Breast epithelium (tissue), 3 donors: ENCODE measurements around the gene RGS3.

Source experiments
- POLR2AphosphoS5 ChIP-seq, 3 donors: sonication (generic); formaldehyde crosslinking; IDR thresholded peaks; one replicate each; pipeline ENCODE4 v1.6.1; 2017; ENCODE audit warnings: antibody characterized with exemption in 3 of 3
- TF ChIP-seq, protein P1 (sequence below), 3 donors: fragments of 450-650 bp; IDR thresholded peaks; one replicate each; pipeline ENCODE4 v1.5.1; 2016 to 2017; ENCODE audit warnings: antibody characterized with exemption in 3 of 3, mild to moderate bottlenecking in 3 of 3, moderate library complexity in 3 of 3

DNA sequence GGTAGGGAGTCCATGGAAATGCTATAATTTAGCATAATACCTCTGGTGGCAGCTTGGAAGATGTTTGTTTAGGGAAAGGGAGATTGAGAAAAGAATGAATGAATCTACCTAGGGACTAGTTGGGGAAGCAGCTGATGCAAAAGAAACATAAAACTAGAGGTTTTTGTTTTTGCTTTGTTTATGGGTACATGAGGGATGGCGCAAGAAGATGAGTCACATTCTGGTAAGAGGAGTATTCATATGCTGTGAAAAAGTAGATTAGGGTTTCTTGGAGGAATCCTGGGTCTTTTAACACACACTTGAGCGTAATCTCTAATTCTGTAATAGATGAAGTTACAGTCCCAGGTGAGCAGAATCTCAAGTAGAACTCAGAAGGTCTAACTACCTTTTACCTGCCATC lies 35.9 kb upstream of the RGS3 start:
- TF ChIP-seq, protein P1, sequence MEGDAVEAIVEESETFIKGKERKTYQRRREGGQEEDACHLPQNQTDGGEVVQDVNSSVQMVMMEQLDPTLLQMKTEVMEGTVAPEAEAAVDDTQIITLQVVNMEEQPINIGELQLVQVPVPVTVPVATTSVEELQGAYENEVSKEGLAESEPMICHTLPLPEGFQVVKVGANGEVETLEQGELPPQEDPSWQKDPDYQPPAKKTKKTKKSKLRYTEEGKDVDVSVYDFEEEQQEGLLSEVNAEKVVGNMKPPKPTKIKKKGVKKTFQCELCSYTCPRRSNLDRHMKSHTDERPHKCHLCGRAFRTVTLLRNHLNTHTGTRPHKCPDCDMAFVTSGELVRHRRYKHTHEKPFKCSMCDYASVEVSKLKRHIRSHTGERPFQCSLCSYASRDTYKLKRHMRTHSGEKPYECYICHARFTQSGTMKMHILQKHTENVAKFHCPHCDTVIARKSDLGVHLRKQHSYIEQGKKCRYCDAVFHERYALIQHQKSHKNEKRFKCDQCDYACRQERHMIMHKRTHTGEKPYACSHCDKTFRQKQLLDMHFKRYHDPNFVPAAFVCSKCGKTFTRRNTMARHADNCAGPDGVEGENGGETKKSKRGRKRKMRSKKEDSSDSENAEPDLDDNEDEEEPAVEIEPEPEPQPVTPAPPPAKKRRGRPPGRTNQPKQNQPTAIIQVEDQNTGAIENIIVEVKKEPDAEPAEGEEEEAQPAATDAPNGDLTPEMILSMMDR (IDR thresholded peaks at IDR 0.05): no peak
- TF ChIP-seq POLR2AphosphoS5 (IDR thresholded peaks at IDR 0.05): no peak
